ENCODE results near the gene ELMO1.

ELMO1 gene

DNA sequence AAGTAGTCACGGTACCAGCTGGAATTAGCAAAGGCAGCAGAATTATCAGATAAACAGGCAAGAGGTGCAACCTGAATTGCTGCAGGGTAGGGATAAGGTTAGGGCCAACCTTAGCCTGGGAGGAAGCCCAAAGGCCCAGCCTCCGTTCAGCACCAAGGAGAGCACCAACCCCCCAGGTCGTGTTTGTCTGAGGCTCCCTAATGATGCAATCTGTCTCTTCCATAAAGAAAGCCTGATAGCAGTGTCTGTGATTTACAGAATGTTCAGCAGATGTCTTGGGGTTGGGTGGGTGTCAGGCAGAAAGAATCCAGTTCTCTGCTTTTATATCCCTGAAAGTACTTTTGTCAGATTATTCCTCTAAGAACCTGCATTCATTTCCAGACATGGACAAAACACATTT, 396.0 kb downstream of the ELMO1 start:
- no peak for DNase-seq
- Histone ChIP-seq H3K36me3 (ENCODE audit: control insufficient read depth, insufficient read depth, low read length) (peaks cover 4% of the 10 kb centered on the region), H3K4me3 (ENCODE audit: insufficient read depth, low read depth, low read length, poor library complexity, severe bottlenecking) (no peak overlapping the region), H3K9me3 (ENCODE audit: control insufficient read depth, low read length) (no peaks in the 10 kb centered on the region), H3K27ac (ENCODE audit: insufficient read depth, low read length, poor library complexity, severe bottlenecking) (no peak overlapping the region), H3K4me1 (ENCODE audit: control insufficient read depth, insufficient read depth, low read length, poor library complexity, severe bottlenecking) (no peaks in the 10 kb centered on the region), H3K27me3 (replicated peaks; ENCODE audit: control insufficient read depth, insufficient read depth, low read length, poor library complexity, severe bottlenecking) (no peaks in the 10 kb centered on the region)

DNA sequence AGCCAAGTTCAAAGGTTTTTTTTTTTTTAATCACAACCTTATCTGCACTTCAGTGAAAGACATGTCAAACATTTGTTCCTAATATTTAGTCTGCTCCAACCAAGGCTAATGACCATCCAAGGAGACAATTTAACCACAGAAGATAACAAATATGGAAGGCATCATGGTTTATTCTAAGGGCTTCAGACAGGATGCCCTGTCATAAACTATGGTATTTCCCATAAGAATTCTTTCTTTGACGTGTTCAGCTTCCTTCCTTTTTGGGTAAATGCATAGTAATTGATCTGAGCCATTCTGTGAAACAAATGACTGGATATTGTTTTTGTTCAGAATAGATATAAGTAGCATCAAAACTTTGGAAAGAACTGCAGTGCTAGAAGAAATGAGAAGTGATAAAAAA, 397.9 kb downstream of the ELMO1 start:
- H3K27ac ChIP-seq (ENCODE audit: insufficient read depth, low read length, poor library complexity, severe bottlenecking), result no peak overlapping the region
- no peaks in the 10 kb centered on the region for H3K27me3 ChIP-seq (replicated peaks; ENCODE audit: control insufficient read depth, insufficient read depth, low read length, poor library complexity, severe bottlenecking)
- no peaks in the 10 kb centered on the region for H3K9me3 ChIP-seq (ENCODE audit: control insufficient read depth, low read length)
- no peak for DNase-seq
- H3K36me3 ChIP-seq (ENCODE audit: control insufficient read depth, insufficient read depth, low read length), result no peaks in the 10 kb centered on the region
- no peak overlapping the region for H3K4me3 ChIP-seq (ENCODE audit: insufficient read depth, low read depth, low read length, poor library complexity, severe bottlenecking)
- H3K4me1 ChIP-seq (ENCODE audit: control insufficient read depth, insufficient read depth, low read length, poor library complexity, severe bottlenecking), result no peaks in the 10 kb centered on the region

DNA sequence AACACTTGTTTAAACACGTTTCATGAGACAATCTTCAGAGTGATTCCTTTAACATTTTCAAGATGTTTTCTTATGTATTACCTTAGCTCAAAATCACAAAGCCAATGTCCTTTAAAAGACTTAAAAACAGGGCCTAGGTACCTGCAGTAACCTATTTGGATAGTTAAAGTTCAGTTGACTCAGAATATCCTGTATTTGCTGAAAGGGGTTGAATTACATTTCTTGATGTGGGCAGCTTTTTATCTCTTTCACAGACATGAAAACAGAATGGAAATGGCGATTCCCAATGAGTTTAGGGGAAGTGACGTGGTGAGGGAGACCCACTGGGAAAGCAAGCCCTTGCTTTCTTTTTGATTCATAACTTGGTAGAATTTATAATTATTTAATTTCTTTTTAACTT, 400.0 kb downstream of the ELMO1 start:
- no peaks in the 10 kb centered on the region for H3K36me3 ChIP-seq (ENCODE audit: control insufficient read depth, insufficient read depth, low read length)
- no peaks in the 10 kb centered on the region for H3K4me1 ChIP-seq (ENCODE audit: control insufficient read depth, insufficient read depth, low read length, poor library complexity, severe bottlenecking)
- no peaks in the 10 kb centered on the region for H3K27me3 ChIP-seq (replicated peaks; ENCODE audit: control insufficient read depth, insufficient read depth, low read length, poor library complexity, severe bottlenecking)
- H3K4me3 ChIP-seq (ENCODE audit: insufficient read depth, low read depth, low read length, poor library complexity, severe bottlenecking), result no peak overlapping the region
- no peak overlapping the region for H3K27ac ChIP-seq (ENCODE audit: insufficient read depth, low read length, poor library complexity, severe bottlenecking)
- H3K9me3 ChIP-seq (ENCODE audit: control insufficient read depth, low read length), result no peaks in the 10 kb centered on the region
- DNase-seq, result no peak

DNA sequence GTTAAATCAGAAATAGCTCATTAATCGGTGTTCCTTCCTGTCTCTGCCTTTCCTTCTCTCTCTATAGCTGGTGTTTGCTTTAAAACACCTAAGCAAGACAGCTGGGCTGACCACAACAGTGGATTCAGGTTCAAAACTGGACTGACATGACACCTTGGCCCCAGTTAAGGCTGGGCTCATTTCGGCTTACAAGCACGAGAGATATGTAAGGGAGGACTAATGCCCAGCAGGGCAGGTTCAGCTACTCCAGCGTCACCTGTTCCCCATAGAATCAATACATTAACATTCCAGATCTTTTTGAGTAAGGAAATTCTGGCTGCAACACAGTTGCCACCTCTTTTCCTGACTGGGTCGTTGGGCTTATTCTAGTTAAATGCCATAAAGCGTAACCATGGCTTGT, 401.4 kb downstream of the ELMO1 start:
- Histone ChIP-seq H3K9me3 (ENCODE audit: control insufficient read depth, low read length) (no peaks in the 10 kb centered on the region), H3K4me1 (ENCODE audit: control insufficient read depth, insufficient read depth, low read length, poor library complexity, severe bottlenecking) (no peaks in the 10 kb centered on the region), H3K27me3 (replicated peaks; ENCODE audit: control insufficient read depth, insufficient read depth, low read length, poor library complexity, severe bottlenecking) (no peaks in the 10 kb centered on the region), H3K4me3 (ENCODE audit: insufficient read depth, low read depth, low read length, poor library complexity, severe bottlenecking) (no peak overlapping the region), H3K36me3 (ENCODE audit: control insufficient read depth, insufficient read depth, low read length) (no peaks in the 10 kb centered on the region), H3K27ac (ENCODE audit: insufficient read depth, low read length, poor library complexity, severe bottlenecking) (no peak overlapping the region)
- no peak for DNase-seq

DNA sequence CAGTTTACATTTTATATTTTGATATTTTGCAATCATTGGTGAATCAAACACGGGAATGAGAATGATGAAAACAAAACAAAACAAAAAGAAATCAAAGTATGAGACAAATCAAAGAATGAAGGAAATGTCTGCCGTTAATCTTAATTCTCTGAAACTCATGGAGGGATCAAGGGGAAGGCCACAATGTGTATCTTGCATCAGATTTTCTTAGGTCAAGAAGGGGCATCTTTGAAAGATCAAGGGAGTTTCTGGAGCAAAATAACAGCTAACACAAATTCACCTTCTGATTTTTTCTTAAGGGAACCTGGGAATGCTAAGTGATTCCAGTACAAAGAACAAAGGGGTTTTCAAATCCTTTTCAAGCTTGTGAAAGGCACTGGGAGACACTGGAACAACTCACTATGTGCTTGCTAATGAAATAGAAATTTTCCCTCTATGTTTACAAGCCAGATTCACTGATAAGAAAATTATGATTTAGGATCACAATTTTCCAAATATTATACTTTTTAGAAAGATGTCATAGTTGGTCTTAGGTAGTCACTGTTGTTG, 402.1 kb downstream of the ELMO1 start:
- no peak for DNase-seq
- no peaks in the 10 kb centered on the region for H3K27me3 ChIP-seq (replicated peaks; ENCODE audit: control insufficient read depth, insufficient read depth, low read length, poor library complexity, severe bottlenecking)
- no peaks in the 10 kb centered on the region for H3K36me3 ChIP-seq (ENCODE audit: control insufficient read depth, insufficient read depth, low read length)

DNA sequence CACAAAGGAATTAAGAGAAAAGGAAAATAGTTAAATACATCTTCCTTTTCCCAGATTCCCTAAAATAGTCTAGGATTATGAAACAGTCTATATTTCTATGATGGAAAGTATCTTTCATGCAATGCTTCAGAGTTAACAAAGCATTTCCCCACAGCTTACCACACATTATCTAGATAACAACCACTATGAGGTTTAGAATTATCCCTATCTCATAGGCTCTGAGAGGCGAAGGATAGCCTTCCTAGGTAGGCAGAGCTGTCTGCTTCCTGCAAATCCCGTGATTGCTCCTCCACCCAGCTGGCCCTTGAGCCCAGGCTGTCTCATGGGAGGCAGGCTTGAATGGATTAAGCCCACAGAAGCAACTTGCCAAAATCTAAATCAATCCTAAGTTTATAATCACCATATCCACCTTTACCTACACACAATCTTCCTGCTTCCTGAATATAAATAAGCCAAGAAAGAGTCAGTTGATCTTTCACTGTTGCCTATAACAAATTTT, 402.9 kb downstream of the ELMO1 start:
- no peak overlapping the region for H3K4me3 ChIP-seq (ENCODE audit: insufficient read depth, low read depth, low read length, poor library complexity, severe bottlenecking)
- H3K27ac ChIP-seq (ENCODE audit: insufficient read depth, low read length, poor library complexity, severe bottlenecking), result no peak overlapping the region
- H3K9me3 ChIP-seq (ENCODE audit: control insufficient read depth, low read length), result no peaks in the 10 kb centered on the region
- no peak for DNase-seq
- no peaks in the 10 kb centered on the region for H3K27me3 ChIP-seq (replicated peaks; ENCODE audit: control insufficient read depth, insufficient read depth, low read length, poor library complexity, severe bottlenecking)
- H3K4me1 ChIP-seq (ENCODE audit: control insufficient read depth, insufficient read depth, low read length, poor library complexity, severe bottlenecking), result no peaks in the 10 kb centered on the region
- H3K36me3 ChIP-seq (ENCODE audit: control insufficient read depth, insufficient read depth, low read length), result no peaks in the 10 kb centered on the region

More for the DNA sequence above, 402.1 kb downstream of the ELMO1 start:
- H3K4me1 ChIP-seq (ENCODE audit: control insufficient read depth, insufficient read depth, low read length, poor library complexity, severe bottlenecking), result no peaks in the 10 kb centered on the region
- no peak overlapping the region for H3K27ac ChIP-seq (ENCODE audit: insufficient read depth, low read length, poor library complexity, severe bottlenecking)
- no peaks in the 10 kb centered on the region for H3K9me3 ChIP-seq (ENCODE audit: control insufficient read depth, low read length)
- H3K4me3 ChIP-seq (ENCODE audit: insufficient read depth, low read depth, low read length, poor library complexity, severe bottlenecking), result no peak overlapping the region

DNA sequence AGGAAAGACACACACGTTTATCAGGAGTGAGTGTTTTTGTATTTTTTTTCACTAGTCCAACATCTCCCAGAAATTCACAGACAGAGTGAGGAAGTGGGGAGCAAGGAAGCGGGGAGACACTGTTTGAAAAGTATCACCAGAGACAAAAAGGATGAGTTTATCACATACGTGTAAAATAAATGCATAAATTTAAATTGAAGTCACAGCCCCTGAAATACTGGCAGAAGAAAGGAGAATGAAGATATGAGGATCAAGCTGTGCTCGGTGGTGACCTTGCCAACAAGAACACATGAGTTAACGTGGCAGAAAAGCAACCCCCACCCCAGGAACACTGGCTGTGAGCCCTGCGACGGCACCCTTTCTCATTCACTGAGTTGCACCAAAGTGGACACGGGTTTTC, 407.2 kb downstream of the ELMO1 start:
- H3K27ac ChIP-seq (ENCODE audit: insufficient read depth, low read length, poor library complexity, severe bottlenecking), result no peak overlapping the region
- H3K27me3 ChIP-seq (replicated peaks; ENCODE audit: control insufficient read depth, insufficient read depth, low read length, poor library complexity, severe bottlenecking), result no peaks in the 10 kb centered on the region
- no peak for DNase-seq
- peaks cover 5% of the 10 kb centered on the region for H3K36me3 ChIP-seq (ENCODE audit: control insufficient read depth, insufficient read depth, low read length)
- H3K4me3 ChIP-seq (ENCODE audit: insufficient read depth, low read depth, low read length, poor library complexity, severe bottlenecking), result no peak overlapping the region
- peaks cover 7% of the 10 kb centered on the region for H3K9me3 ChIP-seq (ENCODE audit: control insufficient read depth, low read length)
- H3K4me1 ChIP-seq (ENCODE audit: control insufficient read depth, insufficient read depth, low read length, poor library complexity, severe bottlenecking), result no peaks in the 10 kb centered on the region

DNA sequence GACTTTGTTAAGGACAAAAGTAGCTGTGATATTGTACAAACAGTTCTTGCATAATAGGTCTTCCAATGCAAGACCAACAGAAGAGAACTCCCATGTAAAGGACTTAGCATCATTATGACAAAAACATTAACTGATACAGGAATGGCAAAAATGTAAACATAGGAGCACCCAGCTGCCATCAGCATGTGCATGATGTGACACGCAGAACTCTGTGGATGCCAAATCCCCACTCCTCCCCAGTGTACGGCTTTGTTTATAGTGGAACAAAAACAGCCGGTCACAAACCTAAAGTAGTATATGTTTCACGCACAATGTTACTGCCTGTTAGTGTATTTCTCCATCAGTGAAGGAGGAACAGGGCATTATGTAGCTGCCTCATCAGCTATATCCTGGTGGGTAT, 408.3 kb downstream of the ELMO1 start:
- Histone ChIP-seq H3K4me3 (ENCODE audit: insufficient read depth, low read depth, low read length, poor library complexity, severe bottlenecking) (no peak overlapping the region), H3K27ac (ENCODE audit: insufficient read depth, low read length, poor library complexity, severe bottlenecking) (no peak overlapping the region), H3K36me3 (ENCODE audit: control insufficient read depth, insufficient read depth, low read length) (peaks cover 5% of the 10 kb centered on the region), H3K27me3 (replicated peaks; ENCODE audit: control insufficient read depth, insufficient read depth, low read length, poor library complexity, severe bottlenecking) (no peaks in the 10 kb centered on the region), H3K9me3 (ENCODE audit: control insufficient read depth, low read length) (peaks cover 7% of the 10 kb centered on the region), H3K4me1 (ENCODE audit: control insufficient read depth, insufficient read depth, low read length, poor library complexity, severe bottlenecking) (no peaks in the 10 kb centered on the region)
- DNase-seq, result no peak

DNA sequence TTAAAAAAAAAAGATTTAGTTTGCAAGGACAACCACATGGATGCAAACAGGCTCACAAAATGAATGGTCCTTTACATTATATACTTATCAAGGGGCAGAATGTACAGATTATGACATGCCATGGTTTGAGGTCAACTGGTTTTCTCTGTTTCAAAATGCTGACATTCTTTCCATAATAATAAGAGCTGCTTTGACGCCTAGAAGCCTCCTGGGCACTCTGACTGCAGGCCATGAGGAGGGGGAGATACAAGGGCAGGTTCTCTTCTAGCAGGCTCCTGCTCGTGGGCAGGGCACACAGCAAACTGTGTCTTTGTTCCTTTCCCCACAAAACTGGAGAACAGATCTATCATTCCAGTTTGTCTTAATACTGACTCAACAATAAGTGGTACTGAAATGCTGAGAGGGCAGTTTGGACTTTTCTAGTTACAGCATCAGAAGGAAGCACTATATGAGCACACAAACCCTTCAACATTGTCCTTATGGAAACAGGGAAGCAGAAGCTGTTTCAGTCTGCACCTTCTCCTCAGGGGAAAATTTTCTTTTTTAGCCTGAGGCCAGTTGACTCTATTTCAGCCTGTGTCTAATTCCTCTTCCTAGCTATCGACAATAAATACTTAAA, 409.4 kb downstream of the ELMO1 start:
- Histone ChIP-seq H3K4me1 (ENCODE audit: control insufficient read depth, insufficient read depth, low read length, poor library complexity, severe bottlenecking) (no peaks in the 10 kb centered on the region), H3K27ac (ENCODE audit: insufficient read depth, low read length, poor library complexity, severe bottlenecking) (no peak overlapping the region), H3K4me3 (ENCODE audit: insufficient read depth, low read depth, low read length, poor library complexity, severe bottlenecking) (no peak overlapping the region), H3K36me3 (ENCODE audit: control insufficient read depth, insufficient read depth, low read length) (peaks cover 11% of the 10 kb centered on the region), H3K27me3 (replicated peaks; ENCODE audit: control insufficient read depth, insufficient read depth, low read length, poor library complexity, severe bottlenecking) (no peaks in the 10 kb centered on the region), H3K9me3 (ENCODE audit: control insufficient read depth, low read length) (peaks cover 7% of the 10 kb centered on the region)
- DNase-seq, result no peak

DNA sequence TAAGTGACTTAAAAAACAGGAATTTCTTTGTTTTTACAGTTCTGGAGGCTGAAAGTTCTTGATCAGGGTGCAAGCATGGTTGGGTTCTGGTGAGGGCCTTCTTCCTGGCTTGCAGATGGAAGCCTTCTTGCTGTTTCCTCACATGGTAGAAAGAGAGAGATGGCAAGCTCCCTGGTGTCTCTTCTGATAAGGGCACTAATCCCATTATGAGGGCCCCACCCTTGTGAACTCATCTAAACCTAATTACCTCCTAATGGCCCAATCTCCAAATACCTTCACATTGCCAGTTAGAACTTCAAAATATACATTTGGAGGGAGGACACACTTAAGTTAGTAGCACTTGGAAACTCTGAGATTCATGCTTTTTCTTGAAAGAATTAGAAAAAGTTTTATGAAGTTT, 410.0 kb downstream of the ELMO1 start:
- Histone ChIP-seq H3K4me3 (ENCODE audit: insufficient read depth, low read depth, low read length, poor library complexity, severe bottlenecking) (no peak overlapping the region), H3K9me3 (ENCODE audit: control insufficient read depth, low read length) (peaks cover 7% of the 10 kb centered on the region), H3K27ac (ENCODE audit: insufficient read depth, low read length, poor library complexity, severe bottlenecking) (no peak overlapping the region), H3K4me1 (ENCODE audit: control insufficient read depth, insufficient read depth, low read length, poor library complexity, severe bottlenecking) (no peaks in the 10 kb centered on the region), H3K36me3 (ENCODE audit: control insufficient read depth, insufficient read depth, low read length) (peaks cover 11% of the 10 kb centered on the region), H3K27me3 (replicated peaks; ENCODE audit: control insufficient read depth, insufficient read depth, low read length, poor library complexity, severe bottlenecking) (no peaks in the 10 kb centered on the region)
- no peak for DNase-seq

Data from effector memory CD4-positive, alpha-beta T cell (primary cell).